H1 (cell line): ENCODE measurements around the gene ARL2. TPM values are rescaled to one million over a fixed set of nuclear protein-coding genes. Genes with fewer than 3 reads are reported as not detected.

Experiments
- CTCF ChIA-PET: fragments of 300-600 bp; sonication (Branson Sonifier 250); formaldehyde crosslinking; loops from one replicate; lab custom pipeline; 2021; ENCODE audit not compliant: partially characterized antibody; lab: Charles Lee
- POLR2A ChIA-PET: fragments of 300-600 bp; sonication (Branson Sonifier 250); formaldehyde crosslinking; loops from one replicate; lab custom pipeline; 2021; ENCODE audit warnings: inconsistent platforms; ENCODE audit not compliant: partially characterized antibody; lab: Charles Lee
- DNase-seq, 2 experiments: peaks; one replicate each; pipeline versions ENCODE4 v3.0.0 to v3.0.0-alpha.2; 2010 to 2022; ENCODE audit warnings: low spot score in 2 of 2, low read depth in 1 of 2, mixed read lengths in 1 of 2
- FAIRE-seq: peaks from 2 replicates; lab custom pipeline; 2011; peaks lifted over from hg19 to GRCh38; lab: Jason Lieb, UNC
- H2AFZ ChIP-seq: 2 replicates; pipeline ENCODE4 v1.8.1; 2012; ENCODE audit warnings: low read length, inconsistent platforms
- H2AK5ac ChIP-seq: 2 replicates; pipeline ENCODE4 v1.6.1; 2013; ENCODE audit warnings: low read depth, low read length
- H2BK120ac ChIP-seq: replicated peaks from 2 replicates; pipeline ENCODE3; 2013; ENCODE audit warnings: low read depth, low read length, inconsistent platforms
- H2BK12ac ChIP-seq: 2 replicates; pipeline ENCODE4 v1.6.1; 2013; ENCODE audit warnings: low read depth, low read length
- H2BK15ac ChIP-seq: 2 replicates; pipeline ENCODE4 v1.6.1; 2013; ENCODE audit warnings: low read length
- H2BK20ac ChIP-seq: 2 replicates; pipeline ENCODE4 v1.6.1; 2013; ENCODE audit warnings: low read length
- H2BK5ac ChIP-seq: 2 replicates; pipeline ENCODE4 v1.6.1; 2013; ENCODE audit warnings: low read depth, low read length
- H3K14ac ChIP-seq: 2 replicates; pipeline ENCODE4 v1.6.1; 2013; ENCODE audit warnings: inconsistent platforms; ENCODE audit not compliant: insufficient read length
- H3K18ac ChIP-seq: 2 replicates; pipeline ENCODE4 v1.6.1; 2013; ENCODE audit warnings: low read length; ENCODE audit errors: extremely low read depth
- H3K23ac ChIP-seq: 2 replicates; pipeline ENCODE4 v1.6.1; 2013; ENCODE audit warnings: inconsistent platforms; ENCODE audit not compliant: insufficient read length
- H3K23me2 ChIP-seq: 2 replicates; pipeline ENCODE4 v1.6.1; 2013; ENCODE audit warnings: low read depth, low read length
- H3K27ac ChIP-seq: 2 replicates; pipeline ENCODE4 v1.6.1; 2011; ENCODE audit warnings: low read depth, low read length, inconsistent platforms
- H3K27me3 ChIP-seq, 4 experiments: replicated peaks in 1 of 4; 1 replicate in 1 of 4; 2 replicates in 3 of 4; pipeline versions ENCODE4 v1.6.1 to v1.8.1; 2011 to 2013; ENCODE audit warnings: low read length in 3 of 4, mild to moderate bottlenecking in 3 of 4, inconsistent platforms in 2 of 4, mixed read lengths in 2 of 4, moderate library complexity in 1 of 4; ENCODE audit not compliant: control insufficient read depth in 3 of 4, insufficient read depth in 3 of 4; ENCODE audit errors: extremely low read depth in 1 of 4
- H3K36me3 ChIP-seq, 4 experiments: 2 replicates each; pipeline versions ENCODE4 v1.6.1 to v1.8.1; 2011 to 2013; ENCODE audit warnings: mild to moderate bottlenecking in 4 of 4, low read length in 3 of 4, moderate library complexity in 2 of 4, control low read depth in 1 of 4, inconsistent platforms in 1 of 4; ENCODE audit not compliant: insufficient read depth in 4 of 4, control insufficient read depth in 2 of 4
- H3K4ac ChIP-seq: replicated peaks from 2 replicates; pipeline ENCODE3; 2013; ENCODE audit warnings: low read length, low read depth, mixed read lengths, inconsistent platforms; ENCODE audit not compliant: insufficient read length
- H3K4me1 ChIP-seq, 4 experiments: replicated peaks in 1 of 4; 1 replicate in 1 of 4; 2 replicates in 3 of 4; pipeline versions ENCODE4 v1.6.1 to v1.8.1; 2011 to 2013; ENCODE audit warnings: low read length in 3 of 4, inconsistent platforms in 2 of 4, mixed read lengths in 1 of 4; ENCODE audit not compliant: insufficient read depth in 4 of 4, control insufficient read depth in 3 of 4
- H3K4me2 ChIP-seq, 2 experiments: 2 replicates each; pipeline versions ENCODE4 v1.6.1 to v1.8.1; 2011 to 2013; ENCODE audit warnings: low read depth in 2 of 2, low read length in 2 of 2, control low read depth in 1 of 2, inconsistent platforms in 1 of 2, mild to moderate bottlenecking in 1 of 2; ENCODE audit not compliant: insufficient read depth in 1 of 2
- H3K4me3 ChIP-seq, 4 experiments: fragments of 200-600, 300-600 bp in 1 of 4; sonication (generic), shearing (Covaris generic), sonication (Bioruptor Twin) in 1 of 4; 2 replicates each; pipeline versions ENCODE4 v1.5.1 to v1.8.1; 2011 to 2016; ENCODE audit warnings: low read length in 4 of 4, low read depth in 3 of 4, control low read depth in 2 of 4, inconsistent platforms in 2 of 4, mild to moderate bottlenecking in 2 of 4, mixed read lengths in 1 of 4, moderate library complexity in 1 of 4; ENCODE audit not compliant: insufficient read depth in 2 of 4; ENCODE audit errors: extremely low read depth in 1 of 4
- H3K56ac ChIP-seq: replicated peaks from 2 replicates; pipeline ENCODE3; 2013; ENCODE audit warnings: low read depth, mild to moderate bottlenecking, mixed read lengths, low read length, inconsistent platforms; ENCODE audit not compliant: insufficient read length
- H3K79me1 ChIP-seq: 2 replicates; pipeline ENCODE4 v1.6.1; 2013; ENCODE audit warnings: low read depth, low read length, control low read depth
- H3K79me2 ChIP-seq, 2 experiments: 2 replicates each; pipeline versions ENCODE4 v1.6.1 to v1.8.1; 2012 to 2013; ENCODE audit warnings: low read length in 2 of 2, mild to moderate bottlenecking in 2 of 2, inconsistent platforms in 1 of 2; ENCODE audit not compliant: insufficient read depth in 2 of 2, control insufficient read depth in 1 of 2
- H3K9ac ChIP-seq, 4 experiments: replicated peaks in 1 of 4; 1 replicate in 1 of 4; 2 replicates in 3 of 4; pipeline versions ENCODE4 v1.6.1 to v1.8.1; 2011 to 2013; ENCODE audit warnings: low read depth in 3 of 4, low read length in 3 of 4, control low read depth in 2 of 4, mild to moderate bottlenecking in 2 of 4, moderate library complexity in 2 of 4, inconsistent platforms in 1 of 4; ENCODE audit errors: extremely low read depth in 1 of 4
- H3K9me3 ChIP-seq, 2 experiments: 2 replicates each; pipeline versions ENCODE4 v1.6.1 to v1.8.1; 2012 to 2013; ENCODE audit warnings: mild to moderate bottlenecking in 2 of 2, moderate library complexity in 2 of 2, control low read depth in 1 of 2, inconsistent platforms in 1 of 2, low read depth in 1 of 2, low read length in 1 of 2, mixed read lengths in 1 of 2; ENCODE audit not compliant: insufficient read depth in 2 of 2
- H4K20me1 ChIP-seq, 2 experiments: replicated peaks in 1 of 2; 2 replicates each; pipeline versions ENCODE3 to v1.8.1; 2011 to 2013; ENCODE audit warnings: inconsistent platforms in 2 of 2, low read length in 2 of 2, mild to moderate bottlenecking in 1 of 2; ENCODE audit not compliant: insufficient read depth in 2 of 2, control insufficient read depth in 1 of 2
- H4K5ac ChIP-seq: 2 replicates; pipeline ENCODE4 v1.6.1; 2013; ENCODE audit warnings: low read length, low read depth, mixed read lengths, inconsistent platforms; ENCODE audit not compliant: insufficient read length
- H4K8ac ChIP-seq: 2 replicates; pipeline ENCODE4 v1.8.0; 2013; ENCODE audit warnings: mild to moderate bottlenecking, moderate library complexity, low read length, inconsistent platforms; ENCODE audit not compliant: insufficient read depth; ENCODE audit errors: extremely low read depth
- H4K91ac ChIP-seq: replicated peaks from 2 replicates; pipeline ENCODE3; 2013; ENCODE audit warnings: low read length, mixed read lengths, inconsistent platforms; ENCODE audit not compliant: insufficient read length
- CREB1 ChIP-seq: IDR thresholded peaks from 2 replicates; pipeline ENCODE4 v1.6.1; 2012; ENCODE audit warnings: inconsistent platforms
- HDAC6 ChIP-seq: IDR thresholded peaks from one replicate; pipeline ENCODE4 v1.7.1; 2012; ENCODE audit warnings: low read depth, mild to moderate bottlenecking, inconsistent platforms, low read length, moderate library complexity
- RNF2 ChIP-seq: fragments of 200-900, 300-1000 bp; sonication (generic); IDR thresholded peaks from 2 replicates; pipeline ENCODE4 v1.7.1; 2016; ENCODE audit warnings: borderline replicate concordance, low read depth, mild to moderate bottlenecking, antibody characterized with exemption, low read length; ENCODE audit not compliant: poor library complexity, severe bottlenecking; ENCODE audit errors: missing control alignments
- RXRA ChIP-seq: IDR thresholded peaks from 2 replicates; pipeline ENCODE4 v1.6.1; 2011; ENCODE audit warnings: low read depth, mild to moderate bottlenecking, low read length, moderate library complexity; ENCODE audit not compliant: insufficient read depth
- SAP30 ChIP-seq: fragments of 300-600 bp; sonication (generic); IDR thresholded peaks from 2 replicates; pipeline ENCODE4 v1.7.1; 2012; ENCODE audit warnings: low read length, moderate library complexity, mild to moderate bottlenecking, inconsistent platforms; ENCODE audit not compliant: insufficient read depth, insufficient replicate concordance
- SP1 ChIP-seq: IDR thresholded peaks from 2 replicates; pipeline ENCODE4 v1.6.1; 2011; ENCODE audit warnings: low read depth, low read length
- TCF12 ChIP-seq: IDR thresholded peaks from 2 replicates; pipeline ENCODE4 v1.6.1; 2011; ENCODE audit warnings: low read depth, mild to moderate bottlenecking, low read length
- WGBS, 2 experiments: shearing (Covaris generic) in 1 of 2; methylation state at CpG; one replicate each; pipeline versions ENCODE4 v1.1.6 to v1.1.7; 2013 to 2015; ENCODE audit warnings: low lambda C conversion rate in 2 of 2, mixed read lengths in 2 of 2, inconsistent platforms in 1 of 2, low coverage in 1 of 2, missing lambda C conversion rate in 1 of 2; ENCODE audit not compliant: insufficient replicate concordance in 2 of 2, insufficient coverage in 1 of 2, insufficient read length in 1 of 2; ENCODE audit errors: extremely low coverage in 1 of 2, missing lambda C conversion rate in 1 of 2; 5-methylcytosine and 5-hydroxymethylcytosine counted together
- polyA plus RNA-seq, 7 experiments: library from polyadenylated mRNA; depleted of rRNA in 3 of 7; stranded (reverse) in 5 of 7; unstranded in 2 of 7; fragments of >200 nt in 5 of 7; fragments of 200-250 nt in 2 of 7; gene quantifications; 1 replicate in 5 of 7; 2 replicates in 1 of 7; 4 replicates in 1 of 7; pipeline versions ENCODE4 v1.2.1 to v1.2.3, GENCODE V29; 2011 to 2013; ENCODE audit warnings: missing spikeins in 2 of 7, mixed read lengths in 2 of 7
- total RNA-seq: library from RNA; stranded (reverse); fragmentation: NEBNext Ultra II Directional; extraction: Animal tissue kit (Norgen Biotek cat#: 25700); gene quantifications from 2 replicates; pipeline ENCODE4 v1.2.1, GENCODE V29; 2021

The ARL2 gene
- total and polyA plus RNA-seq, 2 of the 8 experiments (the other 6 are each of a cell fraction or from before 2014, with no cell fraction given): 186 to 535 TPM

GRCh38 chr11:65065851-65066250, 51.9 kb downstream of the ARL2 start:
- H2BK12ac ChIP-seq: peak overlapping the region; percentile 92; the same call in 1 of the 2 replicates
- 0 out of 7 replicates have a peak overlapping the region, but pooled peaks of 1 of the 4 experiments have one; percentile 48 for H3K9ac ChIP-seq
- peak overlapping the region; percentile 12; the same call in 1 of the 2 replicates for H2BK15ac ChIP-seq
- no peaks in the 10 kb centered on the region for H3K36me3 ChIP-seq
- H3K79me1 ChIP-seq: no peaks in the 10 kb centered on the region
- peak overlapping the region; percentile 34 for H4K5ac ChIP-seq
- peak overlapping the region; percentile 95 for H3K4ac ChIP-seq
- H3K27ac ChIP-seq: peak overlapping the region; percentile 52; the same call in 1 of the 2 replicates
- no peak for FAIRE-seq
- H3K4me3 ChIP-seq: no peak overlapping the region
- H3K23ac ChIP-seq: no peak overlapping the region
- no peaks in the 10 kb centered on the region for H3K79me2 ChIP-seq
- DNase-seq: no peak
- no peak for TF ChIP-seq RNF2
- TF ChIP-seq SP1: no peak
- TF ChIP-seq CREB1: no peak
- TF ChIP-seq RXRA: no peak
- TF ChIP-seq HDAC6: no peak
- no peak for TF ChIP-seq SAP30
- TF ChIP-seq TCF12: no peak
- no peak overlapping the region for H2AFZ ChIP-seq
- H4K20me1 ChIP-seq: no peaks in the 10 kb centered on the region
- H2BK120ac ChIP-seq: no peak overlapping the region
- H3K18ac ChIP-seq: peak overlapping the region; percentile 95; the same call in 1 of the 2 replicates
- no peaks in the 10 kb centered on the region for H3K23me2 ChIP-seq
- peaks cover 5 to 23% (median 17%) of the 10 kb centered on the region in 4 experiments for H3K4me1 ChIP-seq
- no peak overlapping the region for H3K14ac ChIP-seq
- H3K4me2 ChIP-seq: peak overlapping the region; percentile 31 to 55; a peak in 1 of 4 replicates
- H3K56ac ChIP-seq: no peak overlapping the region
- peak overlapping the region; percentile 69; the same call in 1 of the 2 replicates for H2BK5ac ChIP-seq
- H4K8ac ChIP-seq: peak overlapping the region; percentile 81; the same call in 1 of the 2 replicates
- POLR2A ChIA-PET: interaction anchor here (0.9 to 21.6 kb wide), 10 partner anchors 10 to 288 kb away, joined by 3 to 230 read pairs (median 4); partner anchors contain the start of genes ARL2, EHD1, FAU and MRPL49
- H2BK20ac ChIP-seq: no peak overlapping the region
- no peak overlapping the region for H2AK5ac ChIP-seq
- H3K27me3 ChIP-seq: no peaks in the 10 kb centered on the region
- no peaks in the 10 kb centered on the region for H3K9me3 ChIP-seq
- CTCF ChIA-PET: interaction anchor here (0.7 to 3.1 kb wide), 6 partner anchors 8 to 219 kb away, joined by 3 to 21 read pairs (median 5); no protein-coding TSS in a partner anchor
- peak overlapping the region; percentile 79 for H4K91ac ChIP-seq
- WGBS, 2 experiments: 98% methylated on average over 5 of the region's 7 CpGs; no CpG with 5 or more reads in 1 of the 2 experiments
